GM21786 (cell line): Measurements from ENCODE around the gene VASH1.
A peak's percentile ranks its signal among the peaks of the same experiment; 100 is the strongest.

Experiments
- ATAC-seq: cut with Tn5 transposase; IDR thresholded peaks from one replicate; pipeline ENCODE4 v1.9.1; 2021; ENCODE audit not compliant: unreplicated experiment

VASH1 gene

DNA sequence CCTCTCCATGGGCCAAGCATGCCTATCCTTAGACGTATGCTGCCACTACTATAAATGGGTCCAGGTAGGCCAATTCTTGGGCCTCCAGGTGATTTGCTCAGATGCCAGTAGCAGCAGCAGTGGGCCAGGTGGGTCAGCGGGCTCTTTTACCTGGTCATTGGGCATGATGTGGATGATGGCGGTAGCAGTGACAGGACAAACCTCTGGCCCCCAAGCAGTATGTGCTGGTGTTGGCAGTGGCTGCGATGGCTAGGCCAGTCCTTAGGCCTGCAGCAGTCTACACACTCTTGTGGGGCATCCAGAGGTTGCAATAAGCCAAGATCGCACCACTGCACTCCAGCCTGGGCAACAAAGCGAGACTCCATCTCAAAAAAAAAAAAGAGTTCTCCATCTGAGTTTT, 19.1 kb upstream of the VASH1 start:
- ATAC-seq = no peak

DNA sequence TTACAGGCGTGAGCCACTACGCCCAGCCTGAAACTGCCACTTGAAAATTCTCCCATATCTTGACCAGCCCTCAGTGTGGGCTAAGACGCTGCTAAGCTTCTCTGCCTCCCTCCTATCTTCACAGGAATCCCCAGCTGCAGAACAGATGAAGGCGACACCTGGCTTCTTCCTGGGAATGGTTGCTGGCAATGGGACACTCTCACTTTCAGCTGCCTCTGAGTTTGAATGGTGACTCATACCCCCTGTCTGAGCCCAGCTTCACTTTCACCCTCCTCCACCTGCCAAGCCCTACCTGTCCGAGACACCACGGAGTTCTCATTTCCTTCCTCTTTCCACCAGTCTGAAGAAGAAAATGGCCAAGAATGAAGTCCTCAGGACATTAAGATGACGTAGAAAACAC, 18.3 kb upstream of the VASH1 start:
- no peak for ATAC-seq

DNA sequence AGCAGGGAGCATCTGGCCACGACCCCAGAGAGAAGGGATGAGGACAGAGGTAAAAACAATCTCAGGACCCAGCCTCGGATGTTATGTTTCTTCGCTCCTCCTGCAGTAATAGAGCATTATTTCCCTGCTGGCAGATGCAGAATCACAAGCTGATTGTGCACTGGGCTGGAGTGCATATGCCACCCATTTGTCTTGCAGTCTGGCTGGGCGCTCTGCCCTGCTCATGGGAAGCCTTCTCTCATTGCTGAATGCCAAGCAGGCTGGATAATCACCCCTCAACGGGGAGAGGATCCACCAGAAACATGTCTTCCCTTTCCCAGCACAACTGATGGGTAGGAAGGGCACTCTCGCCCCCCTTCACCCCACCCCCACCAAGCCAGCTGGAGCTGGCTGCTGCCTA, 8.5 kb upstream of the VASH1 start:
- ATAC-seq = no peak

DNA sequence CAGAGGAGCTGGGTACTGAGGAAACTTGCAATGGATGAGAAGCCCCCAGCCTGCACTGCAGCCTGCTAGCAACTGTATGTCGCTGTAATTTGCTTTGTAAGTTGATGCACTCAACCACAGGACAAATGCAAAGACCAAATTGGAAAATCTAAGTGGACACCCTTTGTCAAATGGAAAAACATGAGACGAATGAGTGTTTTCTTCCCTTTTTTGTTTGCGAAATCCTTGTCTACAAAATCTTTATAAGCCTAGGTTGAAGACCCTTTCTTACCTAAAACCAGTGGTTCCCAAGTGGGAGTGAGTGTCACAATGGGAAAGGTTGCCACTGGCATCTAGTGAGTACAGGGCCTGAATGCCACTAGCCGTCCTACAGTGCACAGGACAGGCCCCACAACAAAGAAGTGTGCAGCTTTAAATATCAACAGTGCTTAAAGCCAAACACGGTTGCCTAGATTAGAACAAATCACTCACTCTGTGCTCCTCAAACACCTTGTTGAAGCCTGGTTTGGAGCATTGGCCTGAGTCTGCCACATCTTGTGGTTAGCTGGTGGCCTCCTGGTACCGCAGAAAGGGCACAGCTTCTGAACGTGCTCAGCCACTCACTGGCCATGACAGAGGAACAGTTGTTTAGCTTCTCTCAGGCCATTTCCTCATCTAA, 7.6 kb upstream of the VASH1 start:
- no peak for ATAC-seq

DNA sequence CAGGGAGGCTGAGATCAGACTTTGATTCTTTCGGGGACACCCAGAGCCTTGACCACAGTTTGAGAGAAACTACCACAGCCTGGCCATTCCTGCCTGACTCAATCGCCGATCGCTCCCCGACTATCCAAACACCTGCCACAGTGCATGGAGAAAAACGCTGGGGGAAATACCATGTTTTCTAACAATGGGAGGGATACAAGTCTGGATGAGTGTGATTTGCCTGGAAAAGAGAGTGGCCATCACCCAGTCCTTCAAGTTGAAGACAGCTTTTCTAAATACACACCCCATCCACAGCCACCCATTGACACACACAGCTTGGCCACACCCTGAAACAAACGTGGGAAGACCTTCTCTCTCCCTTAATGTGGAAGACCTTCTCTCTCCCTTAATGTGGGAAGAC, 6.7 kb upstream of the VASH1 start:
- ATAC-seq = no peak

DNA sequence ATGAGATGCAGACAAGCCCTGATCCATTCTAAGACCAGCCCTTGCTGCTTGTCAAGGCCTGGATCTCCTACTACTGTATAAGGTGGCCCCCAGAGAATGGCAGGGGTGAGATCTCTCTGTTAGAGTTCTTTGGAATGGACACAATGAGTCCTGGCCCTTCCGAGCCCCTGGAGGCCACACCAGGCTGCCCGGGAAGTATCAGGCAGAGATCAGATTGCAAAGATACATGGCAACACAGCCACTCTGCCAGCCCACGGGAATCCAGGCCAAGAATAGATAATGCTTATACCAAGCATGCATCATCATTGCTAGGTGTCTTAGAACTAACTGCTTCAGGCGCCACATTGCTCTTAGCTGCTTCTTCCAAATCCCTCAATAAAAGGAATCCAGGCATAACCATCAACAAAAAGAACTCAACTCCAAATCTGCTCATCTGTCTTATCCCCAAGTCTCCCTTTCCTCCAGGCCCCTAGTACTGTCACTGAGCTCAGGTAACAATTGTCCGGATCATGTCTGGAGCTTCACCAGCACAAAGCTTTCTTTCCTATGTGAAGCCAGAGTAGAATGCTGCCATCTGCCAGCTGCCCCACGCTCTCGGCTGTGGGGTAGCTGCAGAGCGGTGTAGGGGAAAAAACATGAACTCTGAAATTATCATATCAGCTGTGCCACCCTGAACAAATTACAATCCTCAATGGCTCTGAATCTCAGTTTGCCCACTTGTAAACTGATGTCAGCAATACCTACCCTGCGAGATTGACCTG, 5.5 kb upstream of the VASH1 start:
- no peak for ATAC-seq

DNA sequence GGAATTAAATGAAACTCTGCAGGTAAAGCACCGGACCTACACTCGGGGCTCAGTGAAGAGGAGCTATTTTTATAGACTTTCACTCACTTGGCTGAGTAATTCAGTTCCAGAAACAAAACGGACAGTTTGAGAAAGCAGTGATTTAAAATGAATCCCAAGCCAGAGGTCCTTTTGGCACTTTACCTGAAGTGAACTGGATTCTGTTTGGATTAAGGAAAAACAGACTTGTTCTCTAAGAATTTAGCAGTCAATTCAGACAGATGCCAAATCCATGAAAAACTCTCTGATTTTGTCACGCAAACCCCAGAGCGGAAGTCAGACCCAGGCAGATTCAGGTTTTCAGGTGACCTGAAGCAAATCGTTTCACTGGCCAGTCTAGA, 4.9 kb upstream of the VASH1 start:
- no peak for ATAC-seq

DNA sequence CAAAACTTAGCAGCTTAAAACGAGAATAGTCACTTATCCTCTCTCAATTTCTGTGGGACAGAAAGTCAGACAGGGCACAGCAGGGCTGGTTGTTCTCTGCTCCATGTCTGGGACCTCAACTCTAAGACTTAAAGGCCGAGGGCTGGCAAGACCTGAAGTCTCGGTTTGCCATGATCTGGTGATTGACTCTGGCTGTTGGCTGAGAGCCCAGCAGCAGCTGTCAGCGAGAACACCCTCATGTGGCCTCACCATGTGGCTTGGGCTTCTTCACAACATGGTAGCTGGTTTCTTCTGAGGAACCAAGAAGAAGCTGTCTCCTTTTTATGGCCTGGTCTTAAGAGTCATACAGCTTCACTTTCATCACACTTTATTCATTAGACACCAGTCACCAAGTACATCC, 1.7 kb upstream of the VASH1 start:
- ATAC-seq = no peak

DNA sequence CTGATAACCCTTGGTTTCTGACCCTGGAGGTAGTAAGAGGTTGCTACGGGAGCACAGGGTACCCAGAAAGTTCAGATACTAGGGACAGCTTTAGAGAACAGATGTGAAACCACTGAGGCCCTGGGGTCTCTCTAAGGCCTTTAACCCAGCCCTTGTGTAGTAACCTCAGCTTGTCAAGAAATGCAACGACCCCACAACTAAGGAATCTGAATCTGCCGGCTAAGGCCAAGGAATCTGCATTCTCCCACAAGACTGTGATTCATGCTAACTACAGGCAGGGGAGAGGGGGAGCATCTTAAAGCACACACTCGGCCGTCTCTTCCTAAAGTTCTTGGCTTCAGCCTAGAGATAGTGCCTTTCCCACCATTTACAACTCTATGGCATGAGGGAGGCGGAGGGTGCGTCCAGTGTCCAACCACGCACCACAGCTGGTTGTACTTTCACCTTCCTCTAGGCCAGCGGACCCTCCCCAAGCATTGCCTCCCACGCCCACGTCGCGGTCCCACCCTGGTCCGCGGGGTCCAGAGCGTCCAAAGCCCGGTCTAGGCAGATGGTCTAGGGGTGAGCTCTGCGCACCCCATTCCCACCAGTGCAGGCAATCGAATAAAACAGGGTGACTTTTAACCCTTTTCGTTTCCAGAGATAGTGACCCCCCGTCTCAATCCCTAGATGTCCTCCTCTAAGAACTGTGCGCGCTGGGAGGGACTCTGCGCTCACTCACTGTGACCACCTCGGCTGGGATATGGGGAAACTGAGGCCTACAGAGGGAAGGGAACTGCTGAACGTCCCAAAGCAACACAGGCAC, 735 bp upstream of the VASH1 start:
- ATAC-seq = no peak

DNA sequence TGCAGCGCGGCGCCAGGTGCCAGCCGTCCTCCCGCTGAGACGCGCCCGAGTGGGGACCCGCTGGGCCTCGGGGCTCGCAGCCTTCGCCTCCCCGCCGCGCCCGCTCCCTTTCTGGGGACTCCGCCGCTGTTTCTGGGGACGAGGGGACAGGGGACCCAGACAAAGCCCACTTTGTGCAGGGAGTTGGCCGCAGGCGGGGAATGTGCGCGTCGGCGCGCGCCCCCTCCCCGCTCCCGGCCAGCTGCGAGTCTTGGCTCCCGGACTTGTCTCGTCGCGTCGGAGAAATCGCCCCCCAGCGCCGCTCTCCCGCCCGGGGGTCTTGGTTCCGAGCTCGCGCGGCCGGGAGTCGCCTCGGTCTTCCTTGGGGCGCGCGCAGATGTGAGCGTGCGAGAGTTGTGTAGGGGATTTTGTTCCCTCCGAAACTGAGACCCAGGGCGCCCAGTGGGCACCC, 717 bp downstream of the VASH1 start:
- ATAC-seq = no peak

DNA sequence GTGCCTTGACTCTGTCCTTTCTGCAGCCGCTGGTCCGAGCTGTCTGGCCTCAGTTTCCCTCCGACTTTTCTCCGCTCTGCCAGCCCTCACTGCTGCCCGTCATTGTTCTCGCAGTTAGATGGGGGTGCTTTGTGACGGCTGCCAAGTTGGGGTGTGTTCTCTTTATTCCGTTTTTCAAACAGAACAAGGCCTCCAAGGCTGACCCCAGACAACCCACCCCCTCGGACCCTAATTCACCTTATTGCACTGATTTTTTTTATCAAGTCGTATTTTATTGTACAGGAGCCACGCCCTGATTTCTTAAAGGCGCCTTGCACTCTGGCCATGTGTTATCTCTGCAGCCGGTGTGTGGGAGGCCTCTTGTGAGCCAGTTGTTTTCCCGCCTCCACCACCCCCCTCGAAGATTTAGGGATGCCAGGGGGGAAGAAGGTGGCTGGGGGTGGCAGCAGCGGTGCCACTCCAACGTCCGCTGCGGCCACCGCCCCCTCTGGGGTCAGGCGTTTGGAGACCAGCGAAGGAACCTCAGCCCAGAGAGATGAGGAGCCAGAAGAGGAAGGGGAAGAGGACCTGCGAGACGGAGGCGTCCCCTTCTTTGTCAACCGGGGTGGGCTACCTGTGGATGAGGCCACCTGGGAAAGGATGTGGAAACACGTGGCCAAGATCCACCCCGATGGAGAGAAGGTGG, 1.3 kb downstream of the VASH1 start:
- no peak for ATAC-seq

DNA sequence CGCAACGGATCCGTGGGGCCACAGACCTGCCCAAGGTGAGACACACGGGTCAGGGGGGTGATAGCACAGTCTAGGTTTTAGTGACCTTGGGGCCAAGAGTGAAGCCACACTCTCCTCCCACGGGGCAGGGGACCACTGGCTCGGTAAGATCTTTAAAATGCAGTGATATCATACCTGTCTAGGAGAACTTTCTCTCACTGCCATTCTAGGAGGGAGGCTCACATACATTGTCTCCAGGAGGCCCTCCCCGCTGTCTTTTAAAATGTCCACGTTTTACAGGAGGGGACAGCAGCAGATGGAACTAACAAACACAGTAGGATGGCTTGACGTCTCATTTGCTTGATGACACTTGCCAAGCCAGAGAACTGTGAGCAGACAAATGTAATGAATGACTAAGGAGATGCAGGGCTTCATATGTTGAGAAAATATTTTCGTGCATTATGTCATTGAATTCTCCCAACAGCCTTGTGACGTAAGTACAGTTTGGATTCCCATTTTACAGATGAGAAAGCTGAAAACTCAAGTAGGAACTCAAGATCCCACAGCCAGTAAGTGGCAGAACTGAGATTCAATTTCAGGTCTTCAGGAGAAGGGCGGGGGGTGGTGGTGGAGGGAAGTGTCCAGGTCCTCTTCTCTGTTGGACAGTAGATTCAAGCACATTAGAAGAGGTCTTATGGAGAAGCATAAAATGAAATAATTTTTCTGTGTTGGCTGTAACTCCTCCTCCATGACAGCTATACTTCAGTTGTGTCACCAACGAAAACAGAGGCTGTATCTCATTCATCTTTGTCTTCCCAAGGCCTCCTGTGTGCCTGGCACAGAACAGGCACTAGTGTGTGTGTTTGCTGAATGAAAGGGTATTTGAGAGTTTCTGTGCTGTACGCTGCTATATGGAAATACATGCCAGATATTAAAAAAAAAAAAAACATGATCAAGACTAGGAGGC, 2.1 kb downstream of the VASH1 start:
- no peak for ATAC-seq

DNA sequence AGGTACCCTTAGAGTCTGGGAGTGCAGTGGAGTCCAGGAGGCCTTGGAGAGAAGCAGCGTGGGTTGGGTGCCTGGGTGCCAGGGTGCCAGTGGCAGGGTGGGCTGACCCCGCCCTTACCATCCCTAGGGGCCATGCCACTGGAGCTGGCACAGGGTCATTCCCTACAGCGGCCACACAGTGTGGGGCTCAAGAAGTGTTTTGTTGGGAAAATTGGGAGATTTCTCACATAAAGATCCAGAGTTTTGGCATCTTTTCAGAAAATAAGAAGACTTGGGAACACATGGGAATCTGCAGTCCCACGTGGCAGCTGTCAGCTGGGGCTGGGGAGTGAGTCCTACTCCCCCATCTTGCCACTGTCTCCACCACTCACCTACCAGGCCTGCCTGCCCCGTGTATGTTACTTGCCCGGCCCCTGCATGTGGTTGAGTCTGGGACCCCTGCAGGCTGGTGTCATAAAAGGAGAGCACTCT, 4.2 kb downstream of the VASH1 start:
- ATAC-seq = no peak

DNA sequence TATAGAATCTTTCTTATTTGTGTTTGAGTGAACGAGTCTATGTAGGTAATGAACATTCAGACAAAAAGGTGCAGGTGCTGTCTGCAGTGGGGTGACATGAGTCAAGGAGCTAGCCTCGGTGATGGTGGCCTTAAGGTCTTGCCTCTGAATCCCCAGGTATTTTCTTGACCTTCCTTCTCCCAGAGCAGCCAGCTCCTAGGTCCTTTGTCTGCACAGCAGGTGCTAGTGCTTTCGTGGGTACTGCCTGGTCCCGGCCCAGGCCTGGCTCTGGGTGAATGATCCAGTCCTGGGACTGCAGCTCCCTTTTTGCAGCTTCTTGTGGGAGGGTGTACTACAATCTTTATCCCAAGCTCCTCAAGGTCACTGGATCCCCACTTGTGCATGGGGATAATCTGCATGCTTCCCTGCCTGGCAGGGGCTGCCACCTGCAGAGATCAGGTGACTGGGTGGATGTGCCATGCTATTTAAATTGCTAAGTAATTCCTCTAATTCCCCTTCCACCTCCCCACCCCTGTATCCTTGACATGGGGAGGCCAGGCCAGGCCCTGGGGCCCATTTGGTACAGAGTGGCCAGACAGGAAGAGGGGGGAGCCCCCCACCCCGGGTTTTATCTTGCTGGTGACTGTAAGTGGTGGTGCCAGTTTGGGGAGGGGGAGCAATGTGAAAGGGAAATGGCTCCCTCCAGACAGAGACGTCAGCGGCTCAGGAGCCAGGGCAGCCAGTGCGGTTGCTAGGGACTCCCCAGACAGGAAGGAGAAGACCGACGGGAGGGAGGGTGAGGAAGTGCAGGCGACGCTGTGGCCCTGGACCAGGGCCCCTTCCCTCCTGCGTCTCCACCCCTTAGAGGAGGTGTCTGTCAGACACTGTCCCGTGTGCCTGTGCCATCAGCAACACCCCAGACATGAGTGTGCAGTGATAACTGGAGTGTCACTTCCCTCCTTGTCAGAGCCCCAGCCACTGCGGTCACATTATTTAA, 6.7 kb downstream of the VASH1 start:
- peak; percentile 95 for ATAC-seq

DNA sequence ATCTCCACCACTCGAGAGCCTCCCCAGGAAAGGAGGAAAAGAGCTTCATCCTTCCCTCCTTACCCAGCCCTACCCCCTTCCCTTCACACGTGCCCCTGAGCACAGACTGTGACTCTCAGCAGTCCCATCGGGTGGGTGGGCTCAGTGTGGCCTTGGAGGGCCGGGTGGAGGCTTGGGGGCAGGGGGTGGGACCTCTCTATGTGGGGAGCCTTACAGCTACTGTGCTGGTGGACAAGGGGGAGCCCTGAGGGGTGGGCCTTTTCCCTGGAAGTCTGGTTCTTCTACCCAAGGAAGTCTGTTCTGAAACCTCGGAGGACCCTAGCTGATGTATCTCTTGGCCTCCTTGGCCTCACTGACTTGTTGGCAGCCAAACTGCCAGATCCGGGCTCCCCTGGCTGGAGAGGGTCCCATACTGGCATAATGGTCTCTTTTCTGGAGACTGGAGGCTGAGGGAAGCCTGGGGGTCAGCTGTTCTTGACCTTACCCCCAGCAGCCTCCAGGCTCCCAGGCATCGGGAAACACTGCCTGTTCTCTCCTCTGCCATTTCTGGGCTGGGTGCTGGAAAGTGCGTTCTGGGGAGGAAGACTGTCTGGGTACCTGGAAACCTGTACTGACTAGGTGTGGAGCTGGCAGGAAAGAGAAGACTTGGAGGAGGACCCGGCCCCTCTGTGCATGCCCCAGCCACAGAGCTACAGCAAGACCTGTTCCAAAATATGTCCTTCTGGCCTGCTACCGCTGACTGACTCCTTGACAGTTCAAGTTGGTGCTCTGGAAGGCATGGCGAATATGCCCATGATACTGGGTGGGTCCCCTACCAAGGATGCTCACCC, 7.6 kb downstream of the VASH1 start:
- no peak for ATAC-seq

DNA sequence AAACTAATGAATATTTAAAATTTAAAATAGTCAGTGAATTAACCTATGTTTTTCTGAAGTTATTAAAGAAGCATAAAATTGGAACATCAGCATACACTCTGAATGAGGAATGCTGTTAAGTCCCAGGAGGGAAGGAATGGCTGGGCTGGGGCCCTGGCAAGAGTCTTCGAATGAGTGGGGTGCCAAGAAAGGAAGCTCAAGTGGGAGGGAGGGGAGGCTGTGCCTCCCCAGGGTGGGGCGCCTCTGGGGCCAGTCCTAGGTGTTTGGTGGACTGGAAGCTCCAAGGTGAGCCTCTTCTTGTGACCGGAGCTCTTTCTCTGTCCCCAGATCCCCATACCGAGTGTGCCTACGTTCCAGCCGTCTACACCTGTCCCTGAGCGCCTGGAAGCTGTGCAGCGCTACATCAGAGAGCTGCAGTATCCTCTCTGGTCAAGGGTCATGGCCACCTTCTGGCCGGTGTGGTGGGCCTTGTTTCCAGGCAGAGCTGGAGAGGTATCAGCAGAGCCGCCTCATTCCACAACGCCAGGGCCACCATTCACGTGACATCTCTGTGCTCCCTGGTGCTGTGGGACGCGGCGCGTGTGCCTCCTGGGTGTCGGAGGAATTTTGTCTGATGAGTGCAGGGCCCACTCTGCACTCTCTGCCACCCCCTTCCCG, 8.5 kb downstream of the VASH1 start:
- ATAC-seq = no peak
